Ovary (tissue), 9 donors: ENCODE results near the gene NOTCH1. TPM values are rescaled to one million over a fixed set of nuclear protein-coding genes. Genes with fewer than 3 reads are reported as not detected.

Source experiments
- DNase-seq, 5 donors: peaks; one replicate each; pipeline ENCODE4 v3.0.0-alpha.2; 2019 to 2020
- H3K27ac ChIP-seq, 2 donors: fragments of 200-600 bp; one replicate each; pipeline versions ENCODE4 v1.5.1 to v1.8.0; 2019 to 2022
- H3K27me3 ChIP-seq: fragments of 200-600 bp; one replicate; pipeline ENCODE4 v1.8.0; 2022
- H3K36me3 ChIP-seq: fragments of 200-600 bp; sonication (generic); one replicate; pipeline ENCODE4 v1.5.1; 2019
- H3K4me1 ChIP-seq: one replicate; pipeline ENCODE4 v1.8.1; 2013; ENCODE audit warnings: mild to moderate bottlenecking, moderate library complexity; ENCODE audit not compliant: insufficient read depth
- H3K4me3 ChIP-seq: fragments of 200-600 bp; sonication (generic); one replicate; pipeline ENCODE4 v1.5.1; 2017
- H3K9me3 ChIP-seq, 2 donors: fragments of 200-600 bp in 1 of 2; sonication (generic) in 1 of 2; one replicate each; pipeline versions ENCODE4 v1.5.1 to v1.8.1; 2013 to 2019; ENCODE audit warnings: mild to moderate bottlenecking in 1 of 2, moderate library complexity in 1 of 2
- EP300 ChIP-seq: sonication (generic); formaldehyde crosslinking; IDR thresholded peaks from one replicate; pipeline ENCODE4 v1.6.1; 2017; ENCODE audit warnings: antibody characterized with exemption
- POLR2A ChIP-seq: fragments of 450-650 bp; IDR thresholded peaks from one replicate; pipeline ENCODE4 v1.6.1; 2017; ENCODE audit warnings: antibody characterized with exemption, mild to moderate bottlenecking, moderate library complexity
- WGBS, 3 donors: extraction: QIAGEN DNeasy Blood & Tissue Kit in 1 of 3; methylation state at CpG; one replicate each; pipeline versions ENCODE4 v1.1.5 to v1.1.7; 2013 to 2017; 5-methylcytosine and 5-hydroxymethylcytosine counted together
- intact Hi-C, 4 donors: fragments of 100-400 bp; cut with DNase I; formaldehyde crosslinking; loops; one replicate each; pipeline versions ENCODE4 v1.11.0 to v1.15.1; 2022 to 2023
- polyA plus RNA-seq, 2 donors: library from polyadenylated mRNA; stranded (reverse); fragments of 200-250 nt in 1 of 2; fragments of 350-450 nt in 1 of 2; fragmentation: Illumina TruSeq in 1 of 2; extraction: RNeasy Lipid Tissue Mini Kit (QIAGEN cat#74804) in 1 of 2; gene quantifications; one replicate each; pipeline ENCODE4 v1.2.3, GENCODE V29; 2013 to 2014
- total RNA-seq, 7 donors: library from RNA; depleted of rRNA in 2 of 7; stranded (reverse); fragments of >200 nt in 2 of 7; fragmentation: NEBNext Ultra II Directional in 3 of 7; extraction: Animal tissue kit (Norgen Biotek cat#: 25700) in 3 of 7; gene quantifications; one replicate each; pipeline versions ENCODE4 v1.1.0 to v1.2.4, GENCODE V29; 2016 to 2023
- TF ChIP-seq, protein P1 (sequence below), 3 donors: fragments of 450-650 bp in 2 of 3; fragments of 200-600 bp in 1 of 3; IDR thresholded peaks; one replicate each; pipeline versions ENCODE4 v1.5.1 to v1.8.0; 2016 to 2022; ENCODE audit warnings: antibody characterized with exemption in 3 of 3, mild to moderate bottlenecking in 1 of 3
- donor health status: DM: no; HTN: no; CAD: no; lungs with moderate emphysema.
- donor health status: DM: no; HTN: no; CAD: no.
- donor health status: Bipolar disorder and iron deficiency.
- donor health status: DM: yes; HTN: yes; CAD: no.
- donor health status: DM: no; HTN: no; CAD: no.
- donor health status: DM: yes; HTN: yes; CAD: no.

NOTCH1 gene
- total and polyA plus RNA-seq, 9 donors: 2.5 to 30.9 (median 17.1) TPM

DNA sequence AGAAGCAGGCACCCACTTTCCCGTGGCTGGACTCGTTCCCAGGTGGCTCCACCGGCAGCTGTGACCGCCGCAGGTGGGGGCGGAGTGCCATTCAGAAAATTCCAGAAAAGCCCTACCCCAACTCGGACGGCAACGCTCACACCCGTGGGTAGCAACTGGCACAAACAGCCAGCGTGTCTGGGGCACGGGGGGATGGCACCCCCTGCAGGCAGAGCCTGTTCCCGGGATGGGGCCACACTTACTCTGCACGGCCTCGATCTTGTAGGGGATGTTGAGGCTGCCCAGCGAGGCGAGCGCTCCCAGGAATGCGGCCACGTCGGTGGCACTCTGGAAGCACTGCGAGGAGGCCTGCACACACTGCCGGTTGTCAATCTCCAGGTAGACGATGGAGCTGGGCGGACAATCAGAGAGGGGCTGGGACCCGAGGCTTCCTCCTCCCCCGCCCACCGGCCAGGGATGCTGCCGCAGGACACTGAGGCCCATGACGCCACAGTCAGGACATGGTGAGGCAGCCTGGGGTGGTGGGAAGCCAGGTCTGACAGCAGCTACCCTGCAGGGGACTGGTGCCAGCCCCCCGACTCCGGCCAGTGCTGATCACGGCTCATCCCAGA, 42.8 kb downstream of the NOTCH1 start:
- WGBS, 3 donors: 86 to 90% (median 87%) methylated on average over 28 to 33 of the region's 33 CpGs
- no peak overlapping the region for H3K27ac ChIP-seq
- no peaks in the 10 kb centered on the region for H3K9me3 ChIP-seq
- no peaks in the 10 kb centered on the region for H3K4me1 ChIP-seq
- H3K27me3 ChIP-seq: no peaks in the 10 kb centered on the region
- TF ChIP-seq EP300 (no peak), POLR2A (no peak)
- TF ChIP-seq, protein P1, sequence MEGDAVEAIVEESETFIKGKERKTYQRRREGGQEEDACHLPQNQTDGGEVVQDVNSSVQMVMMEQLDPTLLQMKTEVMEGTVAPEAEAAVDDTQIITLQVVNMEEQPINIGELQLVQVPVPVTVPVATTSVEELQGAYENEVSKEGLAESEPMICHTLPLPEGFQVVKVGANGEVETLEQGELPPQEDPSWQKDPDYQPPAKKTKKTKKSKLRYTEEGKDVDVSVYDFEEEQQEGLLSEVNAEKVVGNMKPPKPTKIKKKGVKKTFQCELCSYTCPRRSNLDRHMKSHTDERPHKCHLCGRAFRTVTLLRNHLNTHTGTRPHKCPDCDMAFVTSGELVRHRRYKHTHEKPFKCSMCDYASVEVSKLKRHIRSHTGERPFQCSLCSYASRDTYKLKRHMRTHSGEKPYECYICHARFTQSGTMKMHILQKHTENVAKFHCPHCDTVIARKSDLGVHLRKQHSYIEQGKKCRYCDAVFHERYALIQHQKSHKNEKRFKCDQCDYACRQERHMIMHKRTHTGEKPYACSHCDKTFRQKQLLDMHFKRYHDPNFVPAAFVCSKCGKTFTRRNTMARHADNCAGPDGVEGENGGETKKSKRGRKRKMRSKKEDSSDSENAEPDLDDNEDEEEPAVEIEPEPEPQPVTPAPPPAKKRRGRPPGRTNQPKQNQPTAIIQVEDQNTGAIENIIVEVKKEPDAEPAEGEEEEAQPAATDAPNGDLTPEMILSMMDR (IDR thresholded peaks at IDR 0.05): no peak
- DNase-seq: no peak
- H3K36me3 ChIP-seq: no peaks in the 10 kb centered on the region
- no peak overlapping the region for H3K4me3 ChIP-seq
- intact Hi-C loops: no loop called here

DNA sequence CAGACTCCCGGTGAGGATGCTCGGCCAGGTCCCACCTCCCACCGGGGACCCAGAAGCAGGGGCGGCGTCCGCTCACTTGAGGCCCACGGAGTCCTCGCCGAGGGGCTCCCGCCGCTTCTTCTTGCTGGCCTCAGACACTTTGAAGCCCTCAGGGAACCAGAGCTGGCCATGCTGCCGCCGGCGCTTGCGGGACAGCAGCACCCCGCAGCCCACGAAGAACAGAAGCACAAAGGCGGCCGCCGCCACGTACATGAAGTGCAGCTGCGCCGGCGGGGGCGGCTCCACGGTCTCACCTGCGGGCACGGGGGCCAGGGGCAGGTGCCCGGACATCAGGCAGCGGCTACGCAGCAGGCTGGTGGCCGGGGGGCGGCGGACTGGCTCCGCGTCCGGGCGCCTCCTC, 43.7 kb downstream of the NOTCH1 start:
- no peaks in the 10 kb centered on the region for H3K36me3 ChIP-seq
- 93 to 96% (median 93%) methylated on average over 35 to 38 of the region's 38 CpGs for WGBS, 3 donors
- no peak for DNase-seq
- no peak overlapping the region for H3K4me3 ChIP-seq
- H3K4me1 ChIP-seq: no peaks in the 10 kb centered on the region
- TF ChIP-seq, protein P1 (IDR thresholded peaks at IDR 0.05): no peak
- TF ChIP-seq EP300 (no peak), POLR2A (no peak)
- no peak overlapping the region for H3K27ac ChIP-seq
- intact Hi-C loops: no loop called here
- H3K9me3 ChIP-seq: no peaks in the 10 kb centered on the region
- no peaks in the 10 kb centered on the region for H3K27me3 ChIP-seq

DNA sequence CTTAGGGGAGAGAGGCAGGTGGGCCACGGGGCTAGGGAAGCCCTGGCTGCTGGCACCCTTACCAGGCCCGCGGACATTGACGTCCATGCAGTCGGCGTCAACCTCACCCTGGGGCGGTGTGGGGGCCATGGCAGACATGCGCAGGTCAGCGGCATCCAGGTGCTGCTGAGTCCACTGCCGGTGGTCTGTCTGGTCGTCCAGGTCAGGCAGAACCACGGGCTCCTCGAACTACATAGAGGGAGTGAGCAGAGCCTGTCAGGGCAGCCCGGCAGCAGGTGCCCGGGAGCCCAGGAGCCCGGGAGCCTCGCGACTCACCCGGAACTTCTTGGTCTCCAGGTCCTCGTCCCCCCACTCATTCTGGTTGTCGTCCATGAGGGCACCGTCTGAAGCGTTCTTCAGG, 44.2 kb downstream of the NOTCH1 start:
- whole genome bisulfite sequencing, 3 donors: 85 to 91% (median 88%) methylated on average over 23 of the region's 23 CpGs
- Histone ChIP-seq H3K9me3 (no peaks in the 10 kb centered on the region), H3K27me3 (no peaks in the 10 kb centered on the region), H3K36me3 (no peaks in the 10 kb centered on the region), H3K27ac (no peak overlapping the region), H3K4me3 (no peak overlapping the region), H3K4me1 (no peaks in the 10 kb centered on the region)
- TF ChIP-seq POLR2A (no peak), EP300 (no peak)
- TF ChIP-seq, protein P1 (IDR thresholded peaks at IDR 0.05): no peak
- intact Hi-C loops: no loop called here
- DNase-seq: no peak

GRCh38 chr9:136499935-136500910, 45.6 kb downstream of the NOTCH1 start:
- no peak for DNase-seq
- Histone ChIP-seq H3K36me3 (no peaks in the 10 kb centered on the region), H3K4me3 (no peak overlapping the region), H3K27ac (no peak overlapping the region), H3K27me3 (no peaks in the 10 kb centered on the region), H3K4me1 (no peaks in the 10 kb centered on the region), H3K9me3 (no peaks in the 10 kb centered on the region)
- TF ChIP-seq, protein P1 (IDR thresholded peaks at IDR 0.05): no peak
- TF ChIP-seq POLR2A: no peak
- no peak for TF ChIP-seq EP300
- intact Hi-C loops: no loop called here
- 89 to 92% (median 90%) methylated on average over 47 to 50 of the region's 50 CpGs for whole genome bisulfite sequencing, 3 donors
